Naive thymus-derived CD4-positive, alpha-beta T cell (primary cell): ENCODE data around the gene RHEBL1. TPM values are rescaled to one million over a fixed set of nuclear protein-coding genes. Genes with fewer than 3 reads are reported as not detected.

Experiments used
- ATAC-seq: fragments of 150-1000 bp; cut with Tn5 transposase; 2 replicates; pipeline ENCODE4 v1.10.0; 2021; ENCODE audit warnings: mild to moderate bottlenecking, moderate library complexity
- CTCF ChIA-PET: fragments of 350-600 bp; sonication (Branson Sonifier 250); formaldehyde crosslinking; loops from one replicate; lab custom pipeline; 2021; ENCODE audit warnings: antibody characterized with exemption; lab: Charles Lee
- POLR2A ChIA-PET: fragments of 350-600 bp; sonication (Branson Sonifier 250); formaldehyde crosslinking; loops from one replicate; lab custom pipeline; 2021; ENCODE audit warnings: antibody characterized with exemption, inconsistent platforms; lab: Charles Lee
- DNase-seq, 9 donors: peaks; one replicate each; pipeline versions ENCODE4 v3.0.0 to v3.0.0-alpha.2; 2020 to 2022; ENCODE audit warnings: mixed read lengths in 1 of 9
- H3K27ac ChIP-seq: one replicate; pipeline ENCODE4 v1.7.0; 2013; ENCODE audit warnings: mild to moderate bottlenecking, low read depth, low read length, moderate library complexity
- H3K27me3 ChIP-seq, 2 donors: one replicate each; pipeline ENCODE4 v1.7.0; 2013; ENCODE audit warnings: low read length in 2 of 2, mild to moderate bottlenecking in 2 of 2, moderate library complexity in 2 of 2; ENCODE audit not compliant: control insufficient read depth in 2 of 2, insufficient read depth in 2 of 2
- H3K36me3 ChIP-seq, 3 experiments: 1 replicate in 2 of 3; 2 replicates in 1 of 3; pipeline ENCODE4 v1.7.0; 2013; ENCODE audit warnings: low read length in 3 of 3, mild to moderate bottlenecking in 3 of 3, moderate library complexity in 1 of 3; ENCODE audit not compliant: insufficient read depth in 3 of 3, control insufficient read depth in 2 of 3
- H3K4me1 ChIP-seq, 2 donors: one replicate each; pipeline ENCODE4 v1.7.0; 2013; ENCODE audit warnings: low read length in 2 of 2, mild to moderate bottlenecking in 2 of 2, moderate library complexity in 1 of 2; ENCODE audit not compliant: control insufficient read depth in 2 of 2, insufficient read depth in 2 of 2
- H3K4me3 ChIP-seq: 2 replicates; pipeline ENCODE4 v1.7.0; 2013; ENCODE audit warnings: mild to moderate bottlenecking, low read length
- H3K9me3 ChIP-seq, 3 experiments: 1 replicate in 2 of 3; 2 replicates in 1 of 3; pipeline ENCODE4 v1.7.0; 2013; ENCODE audit warnings: low read length in 3 of 3; ENCODE audit not compliant: control insufficient read depth in 2 of 3
- H3K27ac Mint-ChIP-seq, 9 donors: one replicate each; pipeline ENCODE4 v1.8.0; 2020 to 2022; ENCODE audit warnings: mixed read lengths in 9 of 9, mild to moderate bottlenecking in 8 of 9, moderate library complexity in 5 of 9, inconsistent platforms in 2 of 9
- H3K27me3 Mint-ChIP-seq, 5 donors: one replicate each; pipeline ENCODE4 v1.8.0; 2021 to 2022; ENCODE audit warnings: mixed read lengths in 5 of 5, mild to moderate bottlenecking in 1 of 5
- H3K36me3 Mint-ChIP-seq, 5 donors: one replicate each; pipeline ENCODE4 v1.8.0; 2020 to 2022; ENCODE audit warnings: mixed read lengths in 5 of 5, mild to moderate bottlenecking in 3 of 5, inconsistent platforms in 1 of 5
- H3K4me1 Mint-ChIP-seq, 7 donors: one replicate each; pipeline ENCODE4 v1.8.0; 2020 to 2022; ENCODE audit warnings: mixed read lengths in 7 of 7, mild to moderate bottlenecking in 3 of 7, inconsistent platforms in 1 of 7
- H3K4me3 Mint-ChIP-seq, 10 donors: one replicate each; pipeline ENCODE4 v1.8.0; 2020 to 2022; ENCODE audit warnings: mild to moderate bottlenecking in 10 of 10, mixed read lengths in 10 of 10, moderate library complexity in 6 of 10, inconsistent platforms in 2 of 10
- H3K9me3 Mint-ChIP-seq, 11 donors: one replicate each; pipeline ENCODE4 v1.8.0; 2020 to 2022; ENCODE audit warnings: mixed read lengths in 11 of 11, mild to moderate bottlenecking in 4 of 11, inconsistent platforms in 1 of 11, moderate library complexity in 1 of 11
- intact Hi-C, 2 donors: fragments of 100-400 bp; cut with micrococcal nuclease; formaldehyde crosslinking; loops; one replicate each; pipeline ENCODE4 v1.15.1; 2023
- polyA plus RNA-seq, 2 donors: library from polyadenylated mRNA; unstranded; fragments of 300-500 nt; fragmentation: Illumina TruSeq; gene quantifications; one replicate each; pipeline ENCODE4 v1.2.3, GENCODE V29; 2021
- total RNA-seq, 6 experiments: library from RNA in 5 of 6; stranded (reverse) in 5 of 6; gene quantifications; 1 replicate in 5 of 6; 2 replicates in 1 of 6; pipeline ENCODE4 v1.2.3 and lab custom pipeline; 2021 to 2026

RHEBL1 gene
- total and polyA plus RNA-seq, 7 experiments from 2014 or later: 1.8 to 9.4 (median 3.3) TPM

DNA sequence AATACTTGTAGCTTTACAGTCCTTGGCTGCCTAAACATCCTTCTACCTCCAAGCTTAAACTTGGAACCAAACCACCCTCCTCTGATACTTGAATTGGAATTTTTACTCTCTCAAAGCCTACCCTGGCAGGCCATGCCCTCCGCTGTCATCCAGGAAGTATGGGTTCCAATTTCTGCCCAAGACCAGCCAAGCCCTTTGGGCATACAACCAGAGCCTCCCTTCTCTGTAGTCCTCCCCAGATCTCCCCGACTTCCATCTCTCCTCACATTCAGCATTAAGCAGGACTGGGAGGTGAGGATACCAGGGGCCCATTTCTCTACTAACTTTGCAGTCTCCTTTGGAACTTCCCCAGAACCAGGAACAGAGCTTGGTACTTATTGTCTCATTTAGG is 25.2 kb upstream of the RHEBL1 start:
- ATAC-seq (no peak), DNase-seq (no peak)
- Mint-ChIP-seq H3K27me3 (peaks cover 41 to 52% (median 48%) of the 10 kb centered on the region in 5 donors), H3K9me3 (peaks cover 0 to 2% (median 0%) of the 10 kb centered on the region in 11 donors), H3K4me3 (peak overlapping the region in 6 of 10 donors; percentile 1 to 58 (median 15)), H3K4me1 (peaks cover 22 to 49% (median 39%) of the 10 kb centered on the region in 7 donors), H3K36me3 (peaks cover 0 to 15% (median 7%) of the 10 kb centered on the region in 5 donors), H3K27ac (peak overlapping the region in 2 of 9 donors; percentile 20 to 50)
- intact Hi-C loops: loop anchor here in 1 of 2 donors (1.0 to 5.0 kb wide), 2 partner anchors 8 to 252 kb away; partner anchors contain the start of gene DNAJC22
- H3K4me3 ChIP-seq: no peak overlapping the region
- H3K27ac ChIP-seq: no peak overlapping the region
- peaks cover 4 to 28% of the 10 kb centered on the region in 2 donors for H3K27me3 ChIP-seq
- H3K36me3 ChIP-seq: peaks cover 0 to 26% (median 12%) of the 10 kb centered on the region in 3 experiments
- CTCF ChIA-PET: interaction anchor here (0.8 to 1.7 kb wide), 5 partner anchors 9 to 140 kb away, joined by 3 to 7 read pairs (median 4); partner anchors contain the start of genes RHEBL1 and TUBA1B
- peaks cover 27 to 33% of the 10 kb centered on the region in 2 donors for H3K4me1 ChIP-seq
- POLR2A ChIA-PET: interaction anchor here (0.6 to 4.4 kb wide), 3 partner anchors 15 to 243 kb away, joined by 7 to 21 read pairs (median 10); partner anchors contain the start of genes DDX23, LMBR1L and TUBA1B
- H3K9me3 ChIP-seq: no peaks in the 10 kb centered on the region

DNA sequence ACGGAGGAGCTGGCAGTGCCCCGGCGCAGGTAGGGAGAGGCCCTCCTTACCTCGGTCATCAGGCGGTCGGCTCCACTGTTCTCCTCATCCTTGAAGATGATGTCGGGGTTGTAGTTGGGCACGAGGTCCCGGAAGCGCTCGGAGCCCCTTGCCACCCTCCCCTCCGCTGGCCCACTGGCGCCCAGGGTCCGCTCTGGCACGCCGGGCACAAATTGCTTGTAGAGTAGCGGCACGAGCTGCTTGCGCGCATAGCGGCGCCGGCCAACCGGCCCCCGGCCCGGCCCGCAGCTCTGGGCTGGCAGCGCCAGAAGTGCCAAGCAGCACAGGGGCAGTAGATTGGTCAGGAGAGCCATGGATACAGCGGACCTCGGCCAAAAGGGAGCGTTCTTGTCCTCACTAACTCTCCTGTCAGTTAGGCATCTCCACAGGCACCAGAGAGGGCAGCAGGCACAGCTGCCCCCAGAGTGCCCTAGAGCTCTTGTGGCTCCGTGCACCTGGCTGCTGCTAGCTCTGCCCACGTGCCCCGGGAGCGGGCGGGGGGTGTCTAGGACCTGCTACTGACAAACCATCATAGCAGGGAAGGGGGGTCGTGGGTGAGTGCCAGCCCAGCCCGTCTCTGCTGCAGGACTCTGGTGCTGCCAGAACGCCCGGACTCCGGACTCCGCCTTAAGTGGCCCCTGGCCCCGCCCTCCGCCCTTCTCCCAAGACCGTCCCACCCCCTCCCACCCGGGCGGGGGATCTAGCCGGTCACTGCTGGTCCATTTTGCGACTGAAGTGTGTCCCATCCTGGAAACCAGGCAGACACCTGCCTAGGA is 24.6 kb upstream of the RHEBL1 start, which contains the start of gene DHH:
TSS of gene DHH (minus strand) at position 642 of the 815 bp plus-strand sequence. CDS start at position 353, 289 bp downstream.
- POLR2A ChIA-PET: interaction anchor here (0.6 to 4.4 kb wide), 3 partner anchors 15 to 242 kb away, joined by 7 to 21 read pairs (median 10); partner anchors contain the start of genes DDX23, LMBR1L and TUBA1B
- H3K27me3 ChIP-seq: peaks cover 8 to 30% of the 10 kb centered on the region in 2 donors
- H3K9me3 ChIP-seq: no peaks in the 10 kb centered on the region
- peaks cover 0 to 20% (median 12%) of the 10 kb centered on the region in 3 experiments for H3K36me3 ChIP-seq
- ATAC-seq (peak; percentile 17), DNase-seq (peak in 1 of 9 donors; percentile 13)
- peak within 1 kb of the TSS in 2 of 9 donors; percentile 20 to 50 for H3K27ac Mint-ChIP-seq
- peak within 1 kb of the TSS in 9 of 10 donors; percentile 1 to 76 (median 29) for H3K4me3 Mint-ChIP-seq
- peaks cover 0 to 2% (median 0%) of the 10 kb centered on the region in 11 donors for H3K9me3 Mint-ChIP-seq
- H3K27ac ChIP-seq: no peak within 1 kb of the TSS
- H3K27me3 Mint-ChIP-seq: peaks cover 45 to 56% (median 52%) of the 10 kb centered on the region in 5 donors
- peaks cover 0 to 15% (median 4%) of the 10 kb centered on the region in 5 donors for H3K36me3 Mint-ChIP-seq
- peaks cover 31 to 38% of the 10 kb centered on the region in 2 donors for H3K4me1 ChIP-seq
- CTCF ChIA-PET: interaction anchor here (0.7 to 4.3 kb wide), 7 partner anchors 8 to 170 kb away, joined by 3 to 48 read pairs (median 4); partner anchors contain the start of genes RHEBL1 and TUBA1B
- intact Hi-C loops: loop anchor here in 1 of 2 donors (5.0 kb wide), 1 partner anchor 253 kb away; the partner anchor contains the start of gene DNAJC22
- no peak within 1 kb of the TSS for H3K4me3 ChIP-seq
- H3K4me1 Mint-ChIP-seq: peaks cover 22 to 51% (median 43%) of the 10 kb centered on the region in 7 donors

DNA sequence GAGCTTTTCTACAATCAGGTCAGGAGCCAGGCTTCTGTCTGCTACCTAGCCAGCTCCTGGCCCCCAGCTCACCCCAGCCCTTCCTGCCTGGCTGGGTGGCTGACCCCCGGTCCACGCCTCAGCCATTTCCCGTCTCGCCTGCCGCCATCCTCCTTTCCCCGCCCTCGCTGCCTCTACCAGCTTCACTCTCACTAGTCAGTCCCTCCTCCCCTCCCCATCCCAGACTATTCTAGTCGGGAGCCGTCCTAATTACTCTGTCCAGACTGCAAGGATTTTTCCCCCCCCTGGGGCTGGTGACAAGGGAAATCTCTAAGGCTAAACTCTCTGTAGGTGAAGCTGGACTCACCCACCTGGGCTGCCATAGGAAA is 24.0 kb upstream of the RHEBL1 start:
- no peak overlapping the region for H3K27ac Mint-ChIP-seq
- peak overlapping the region in 6 of 10 donors; percentile 13 to 76 (median 38) for H3K4me3 Mint-ChIP-seq
- Histone ChIP-seq H3K27ac (no peak overlapping the region), H3K4me3 (no peak overlapping the region), H3K9me3 (no peaks in the 10 kb centered on the region), H3K27me3 (peaks cover 14 to 35% of the 10 kb centered on the region in 2 donors), H3K36me3 (peaks cover 0 to 15% (median 12%) of the 10 kb centered on the region in 3 experiments), H3K4me1 (peaks cover 31 to 42% of the 10 kb centered on the region in 2 donors)
- intact Hi-C loops: loop anchor here in 1 of 2 donors (5.0 kb wide), 1 partner anchor 254 kb away; the partner anchor contains the start of gene DNAJC22
- CTCF ChIA-PET: interaction anchor here (0.7 to 4.3 kb wide), 3 partner anchors 24 to 170 kb away, joined by 3 to 48 read pairs (median 5); partner anchors contain the start of gene RHEBL1
- POLR2A ChIA-PET: interaction anchor here (2.5 to 4.4 kb wide), 2 partner anchors 16 to 37 kb away, joined by 10 to 21 read pairs; partner anchors contain the start of genes LMBR1L and TUBA1B
- peaks cover 48 to 62% (median 57%) of the 10 kb centered on the region in 5 donors for H3K27me3 Mint-ChIP-seq
- ATAC-seq (no peak), DNase-seq (no peak)
- H3K9me3 Mint-ChIP-seq: peaks cover 0 to 2% (median 0%) of the 10 kb centered on the region in 11 donors
- peaks cover 22 to 52% (median 47%) of the 10 kb centered on the region in 7 donors for H3K4me1 Mint-ChIP-seq
- peaks cover 0 to 15% (median 4%) of the 10 kb centered on the region in 5 donors for H3K36me3 Mint-ChIP-seq

DNA sequence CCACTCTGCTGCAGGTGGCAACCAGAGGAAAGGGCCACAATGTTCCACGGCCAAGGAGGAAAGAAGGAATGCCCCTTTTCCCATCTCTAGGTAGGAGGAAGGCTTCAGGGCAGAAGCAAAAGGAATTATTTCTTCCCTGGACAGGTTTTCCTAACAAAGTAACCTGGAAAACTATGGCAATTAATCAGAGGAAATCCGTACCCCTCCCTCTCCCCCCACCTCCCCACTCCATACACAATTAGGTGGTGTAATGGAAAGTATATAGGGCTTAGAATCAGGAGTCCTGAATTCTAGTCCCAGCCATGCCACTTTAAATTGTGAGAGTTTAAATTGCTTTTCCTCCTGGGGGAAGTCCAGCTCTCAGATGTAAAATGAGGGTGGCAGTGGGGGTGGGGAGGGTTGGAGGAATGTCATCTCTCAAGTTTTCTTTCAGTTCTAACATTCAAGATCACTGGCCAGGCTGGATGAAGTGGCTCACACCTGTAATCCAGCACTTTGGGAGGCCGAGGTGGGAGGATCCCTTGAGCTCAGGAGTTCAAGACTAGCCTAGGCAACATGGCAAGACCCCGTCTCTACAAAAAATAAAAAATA is 23.1 kb upstream of the RHEBL1 start:
- Mint-ChIP-seq H3K4me3 (peak overlapping the region in 3 of 10 donors; percentile 74 to 84 (median 80)), H3K9me3 (peaks cover 0 to 2% (median 0%) of the 10 kb centered on the region in 11 donors), H3K4me1 (peaks cover 22 to 60% (median 55%) of the 10 kb centered on the region in 7 donors), H3K27ac (no peak overlapping the region), H3K27me3 (peaks cover 50 to 67% (median 64%) of the 10 kb centered on the region in 5 donors), H3K36me3 (peaks cover 0 to 15% (median 4%) of the 10 kb centered on the region in 5 donors)
- ATAC-seq: no peak
- intact Hi-C loops: loop anchor here (1.0 to 5.0 kb wide), 3 partner anchors 29 to 254 kb away; partner anchors contain the start of gene DNAJC22 (in 1 of the 2)
- DNase-seq: no peak
- ChIA-PET POLR2A (interaction anchor here (0.9 to 4.4 kb wide), 4 partner anchors 14 to 38 kb away, joined by 4 to 21 read pairs (median 5); partner anchors contain the start of genes LMBR1L, RHEBL1 and TUBA1B), CTCF (interaction anchor here (0.8 to 4.3 kb wide), 7 partner anchors 12 to 96 kb away, joined by 3 to 48 read pairs (median 6); partner anchors contain the start of gene TUBA1B)
- Histone ChIP-seq H3K9me3 (no peaks in the 10 kb centered on the region), H3K4me1 (peaks cover 39 to 49% of the 10 kb centered on the region in 2 donors), H3K4me3 (no peak overlapping the region), H3K27me3 (peaks cover 19 to 40% of the 10 kb centered on the region in 2 donors), H3K27ac (no peak overlapping the region), H3K36me3 (peaks cover 0 to 15% (median 8%) of the 10 kb centered on the region in 3 experiments)

DNA sequence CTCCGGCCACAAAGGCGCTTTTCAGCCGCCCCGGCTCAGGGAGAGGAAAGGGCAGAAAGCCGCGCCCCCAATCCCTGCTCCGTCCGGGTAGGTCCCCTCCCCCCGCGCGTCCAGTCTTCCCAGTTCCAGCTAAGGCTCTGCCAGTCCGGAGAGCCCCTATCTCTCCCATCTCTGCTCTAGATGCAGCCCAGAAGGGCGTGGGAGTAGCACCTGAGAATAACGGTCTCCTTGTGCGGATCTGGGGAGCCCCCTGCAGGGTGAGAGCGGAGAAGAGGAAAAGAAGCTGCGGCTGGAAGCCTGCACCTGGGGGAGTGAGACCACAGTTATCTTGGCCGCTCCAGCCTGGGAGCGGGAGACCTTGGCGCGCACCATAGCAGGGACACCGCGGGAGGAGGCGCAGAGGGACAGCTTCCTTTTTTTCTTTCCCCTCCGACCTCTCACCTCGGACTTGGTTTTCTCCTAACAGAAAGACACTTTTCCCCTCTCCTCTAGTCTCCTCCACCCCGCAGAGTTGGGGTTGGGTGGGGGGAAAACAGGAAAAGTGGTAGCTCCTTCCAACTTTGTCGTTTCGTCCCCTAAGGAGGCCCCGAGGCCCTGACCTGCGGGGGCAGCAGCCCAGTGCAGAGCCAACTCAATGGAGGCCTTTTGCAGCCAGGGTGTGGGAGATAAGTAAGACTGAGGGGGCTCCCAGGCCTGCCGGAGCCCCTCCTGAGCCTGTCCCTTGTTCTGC is 22.5 kb upstream of the RHEBL1 start:
- no peak overlapping the region for H3K27ac ChIP-seq
- H3K27me3 ChIP-seq: peaks cover 19 to 40% of the 10 kb centered on the region in 2 donors
- peak overlapping the region in 2 of 9 donors; percentile 9 to 48 for H3K27ac Mint-ChIP-seq
- H3K9me3 Mint-ChIP-seq: peaks cover 0 to 2% (median 0%) of the 10 kb centered on the region in 11 donors
- H3K36me3 Mint-ChIP-seq: peaks cover 0 to 15% (median 4%) of the 10 kb centered on the region in 5 donors
- ChIA-PET CTCF (interaction anchor here (0.7 to 4.3 kb wide), 9 partner anchors 11 to 95 kb away, joined by 3 to 48 read pairs (median 4); partner anchors contain the start of gene TUBA1B), POLR2A (interaction anchor here (0.9 to 1.5 kb wide), 3 partner anchors 15 to 22 kb away, joined by 4 to 6 read pairs (median 4); partner anchors contain the start of genes LMBR1L and RHEBL1)
- H3K4me1 Mint-ChIP-seq: peaks cover 22 to 62% (median 59%) of the 10 kb centered on the region in 7 donors
- H3K27me3 Mint-ChIP-seq: peaks cover 50 to 67% (median 64%) of the 10 kb centered on the region in 5 donors
- no peaks in the 10 kb centered on the region for H3K9me3 ChIP-seq
- H3K4me1 ChIP-seq: peaks cover 44 to 49% of the 10 kb centered on the region in 2 donors
- DNase-seq (peak; percentile 26 to 66 (median 51)), ATAC-seq (peak; percentile 50)
- H3K4me3 Mint-ChIP-seq: peak overlapping the region in 9 of 10 donors; percentile 40 to 84 (median 70)
- intact Hi-C loops: loop anchor here (1.0 to 5.0 kb wide), 3 partner anchors 28 to 255 kb away; partner anchors contain the start of gene DNAJC22 (in 1 of the 2)
- peaks cover 0 to 8% (median 3%) of the 10 kb centered on the region in 3 experiments for H3K36me3 ChIP-seq
- peak overlapping the region; percentile 23 for H3K4me3 ChIP-seq
